Measurements from ENCODE around the gene CGAS. TPM values are rescaled to one million over a fixed set of nuclear protein-coding genes. Genes with fewer than 3 reads are reported as not detected.

Gene CGAS
- polyA plus RNA-seq, 1 donor from 2014 or later, result 0.53 TPM

DNA sequence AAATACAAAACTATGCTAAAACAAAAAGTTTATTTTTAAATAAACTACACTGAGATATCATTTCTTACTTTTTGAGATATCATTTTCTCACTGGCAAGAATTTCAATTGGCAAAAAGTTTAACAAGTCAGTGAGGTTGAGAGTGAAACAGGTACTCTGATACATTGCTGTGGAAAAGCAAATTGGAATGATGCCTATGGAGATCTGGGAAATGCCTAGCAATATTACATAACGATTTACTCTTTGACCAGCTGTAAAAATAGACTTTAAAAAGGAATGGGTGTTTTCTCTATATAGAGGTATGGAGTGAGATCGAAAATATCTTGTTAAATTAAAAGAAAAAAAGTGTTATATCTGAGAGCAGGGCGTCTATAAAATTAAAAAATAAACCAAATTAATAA, 16.9 kb downstream of the CGAS start:
- TF ChIP-seq MXI1 (conservative IDR thresholded peaks at IDR 0.05; ENCODE audit: poor library complexity, severe bottlenecking) (no peak), EP300 (conservative IDR thresholded peaks at IDR 0.05; ENCODE audit: poor library complexity, severe bottlenecking) (no peak), TAF1 (IDR thresholded peaks at IDR 0.05; ENCODE audit: low read depth) (no peak)
- TF ChIP-seq, protein P1, sequence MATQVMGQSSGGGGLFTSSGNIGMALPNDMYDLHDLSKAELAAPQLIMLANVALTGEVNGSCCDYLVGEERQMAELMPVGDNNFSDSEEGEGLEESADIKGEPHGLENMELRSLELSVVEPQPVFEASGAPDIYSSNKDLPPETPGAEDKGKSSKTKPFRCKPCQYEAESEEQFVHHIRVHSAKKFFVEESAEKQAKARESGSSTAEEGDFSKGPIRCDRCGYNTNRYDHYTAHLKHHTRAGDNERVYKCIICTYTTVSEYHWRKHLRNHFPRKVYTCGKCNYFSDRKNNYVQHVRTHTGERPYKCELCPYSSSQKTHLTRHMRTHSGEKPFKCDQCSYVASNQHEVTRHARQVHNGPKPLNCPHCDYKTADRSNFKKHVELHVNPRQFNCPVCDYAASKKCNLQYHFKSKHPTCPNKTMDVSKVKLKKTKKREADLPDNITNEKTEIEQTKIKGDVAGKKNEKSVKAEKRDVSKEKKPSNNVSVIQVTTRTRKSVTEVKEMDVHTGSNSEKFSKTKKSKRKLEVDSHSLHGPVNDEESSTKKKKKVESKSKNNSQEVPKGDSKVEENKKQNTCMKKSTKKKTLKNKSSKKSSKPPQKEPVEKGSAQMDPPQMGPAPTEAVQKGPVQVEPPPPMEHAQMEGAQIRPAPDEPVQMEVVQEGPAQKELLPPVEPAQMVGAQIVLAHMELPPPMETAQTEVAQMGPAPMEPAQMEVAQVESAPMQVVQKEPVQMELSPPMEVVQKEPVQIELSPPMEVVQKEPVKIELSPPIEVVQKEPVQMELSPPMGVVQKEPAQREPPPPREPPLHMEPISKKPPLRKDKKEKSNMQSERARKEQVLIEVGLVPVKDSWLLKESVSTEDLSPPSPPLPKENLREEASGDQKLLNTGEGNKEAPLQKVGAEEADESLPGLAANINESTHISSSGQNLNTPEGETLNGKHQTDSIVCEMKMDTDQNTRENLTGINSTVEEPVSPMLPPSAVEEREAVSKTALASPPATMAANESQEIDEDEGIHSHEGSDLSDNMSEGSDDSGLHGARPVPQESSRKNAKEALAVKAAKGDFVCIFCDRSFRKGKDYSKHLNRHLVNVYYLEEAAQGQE (IDR thresholded peaks at IDR 0.05; ENCODE audit: borderline replicate concordance), result no peak
- no peak overlapping the region for H3K9ac ChIP-seq (ENCODE audit: low read length)

DNA sequence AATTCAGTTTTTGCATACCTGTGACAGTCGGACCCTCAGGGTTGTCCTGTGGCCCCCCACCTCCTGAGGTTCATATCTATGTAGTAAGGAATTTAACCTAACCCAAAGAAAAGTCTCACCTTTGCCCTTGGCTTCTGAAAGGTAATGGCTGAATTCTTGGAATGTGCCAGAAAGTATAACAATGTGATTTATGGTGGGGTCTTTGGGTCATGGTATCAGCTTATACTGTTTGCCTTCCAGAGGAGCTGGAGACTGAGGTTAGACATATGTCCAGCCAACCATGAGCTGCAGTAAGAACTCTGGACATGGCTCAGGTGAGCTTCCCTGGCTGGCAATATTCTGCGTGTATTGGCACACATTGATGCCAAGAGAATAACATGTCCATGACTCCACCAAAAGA, 30.6 kb downstream of the CGAS start:
- H3K9ac ChIP-seq (ENCODE audit: low read length), result no peak overlapping the region
- H3F3A ChIP-seq (ENCODE audit: insufficient read depth, low read length, poor library complexity, severe bottlenecking), result no peaks in the 10 kb centered on the region
- no peaks in the 10 kb centered on the region for H3K27me3 ChIP-seq (ENCODE audit: insufficient read depth, low read depth, low read length)
- no peak overlapping the region for H3K4me2 ChIP-seq (ENCODE audit: low read length)
- H4K20me1 ChIP-seq (ENCODE audit: insufficient read depth), result no peaks in the 10 kb centered on the region
- H3K9me3 ChIP-seq (ENCODE audit: low read length), result no peaks in the 10 kb centered on the region
- no peaks in the 10 kb centered on the region for H3K36me3 ChIP-seq (ENCODE audit: insufficient read depth, low read length)
- H3K4me3 ChIP-seq (ENCODE audit: low read length), result no peak overlapping the region
- no peak for TF ChIP-seq TAF1 (IDR thresholded peaks at IDR 0.05; ENCODE audit: low read depth)
- no peak for TF ChIP-seq EZH2 (IDR thresholded peaks at IDR 0.05; ENCODE audit: borderline replicate concordance, insufficient read depth, low read length, poor library complexity, severe bottlenecking)
- TF ChIP-seq SMC3 (conservative IDR thresholded peaks at IDR 0.05; ENCODE audit: poor library complexity), result no peak
- TF ChIP-seq EP300 (conservative IDR thresholded peaks at IDR 0.05; ENCODE audit: poor library complexity, severe bottlenecking), result no peak
- TF ChIP-seq POLR2AphosphoS5 (IDR thresholded peaks at IDR 0.05), result no peak
- no peak for TF ChIP-seq MXI1 (conservative IDR thresholded peaks at IDR 0.05; ENCODE audit: poor library complexity, severe bottlenecking)
- TF ChIP-seq RAD21 (conservative IDR thresholded peaks at IDR 0.05), result no peak
- TF ChIP-seq, protein P1 (IDR thresholded peaks at IDR 0.05; ENCODE audit: borderline replicate concordance), result no peak
- TF ChIP-seq, protein P2, sequence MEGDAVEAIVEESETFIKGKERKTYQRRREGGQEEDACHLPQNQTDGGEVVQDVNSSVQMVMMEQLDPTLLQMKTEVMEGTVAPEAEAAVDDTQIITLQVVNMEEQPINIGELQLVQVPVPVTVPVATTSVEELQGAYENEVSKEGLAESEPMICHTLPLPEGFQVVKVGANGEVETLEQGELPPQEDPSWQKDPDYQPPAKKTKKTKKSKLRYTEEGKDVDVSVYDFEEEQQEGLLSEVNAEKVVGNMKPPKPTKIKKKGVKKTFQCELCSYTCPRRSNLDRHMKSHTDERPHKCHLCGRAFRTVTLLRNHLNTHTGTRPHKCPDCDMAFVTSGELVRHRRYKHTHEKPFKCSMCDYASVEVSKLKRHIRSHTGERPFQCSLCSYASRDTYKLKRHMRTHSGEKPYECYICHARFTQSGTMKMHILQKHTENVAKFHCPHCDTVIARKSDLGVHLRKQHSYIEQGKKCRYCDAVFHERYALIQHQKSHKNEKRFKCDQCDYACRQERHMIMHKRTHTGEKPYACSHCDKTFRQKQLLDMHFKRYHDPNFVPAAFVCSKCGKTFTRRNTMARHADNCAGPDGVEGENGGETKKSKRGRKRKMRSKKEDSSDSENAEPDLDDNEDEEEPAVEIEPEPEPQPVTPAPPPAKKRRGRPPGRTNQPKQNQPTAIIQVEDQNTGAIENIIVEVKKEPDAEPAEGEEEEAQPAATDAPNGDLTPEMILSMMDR (IDR thresholded peaks at IDR 0.05; ENCODE audit: poor library complexity, severe bottlenecking), result no peak
- H3K79me2 ChIP-seq (replicated peaks; ENCODE audit: insufficient read depth, low read length), result no peaks in the 10 kb centered on the region
- H2AFZ ChIP-seq (ENCODE audit: low read depth, low read length), result no peak overlapping the region
- H3K27ac ChIP-seq (ENCODE audit: low read length), result no peak overlapping the region
- no peaks in the 10 kb centered on the region for H3K9me2 ChIP-seq (ENCODE audit: insufficient read depth, low read length)

More for the DNA sequence above, 16.9 kb downstream of the CGAS start:
- H3K27ac ChIP-seq (ENCODE audit: low read length), result no peak overlapping the region
- no peaks in the 10 kb centered on the region for H3K9me2 ChIP-seq (ENCODE audit: insufficient read depth, low read length)
- no peaks in the 10 kb centered on the region for H4K20me1 ChIP-seq (ENCODE audit: insufficient read depth)
- no peaks in the 10 kb centered on the region for H3K36me3 ChIP-seq (ENCODE audit: insufficient read depth, low read length)
- no peaks in the 10 kb centered on the region for H3K79me2 ChIP-seq (replicated peaks; ENCODE audit: insufficient read depth, low read length)
- no peaks in the 10 kb centered on the region for H3F3A ChIP-seq (ENCODE audit: insufficient read depth, low read length, poor library complexity, severe bottlenecking)
- no peaks in the 10 kb centered on the region for H3K27me3 ChIP-seq (ENCODE audit: insufficient read depth, low read depth, low read length)
- no peak overlapping the region for H3K4me2 ChIP-seq (ENCODE audit: low read length)
- no peaks in the 10 kb centered on the region for H3K9me3 ChIP-seq (ENCODE audit: low read length)
- no peak overlapping the region for H2AFZ ChIP-seq (ENCODE audit: low read depth, low read length)
- no peak overlapping the region for H3K4me3 ChIP-seq (ENCODE audit: low read length)
